ENCODE results near the gene ATRN.

ATRN gene

GRCh38 chr20:3563548-3564177 lies 92.8 kb downstream of the ATRN start:
- H3K4me3 ChIP-seq (ENCODE audit: low read length, poor library complexity, severe bottlenecking) = no peak overlapping the region
- H3K4me2 ChIP-seq (ENCODE audit: low read depth, low read length, poor library complexity, severe bottlenecking) = no peak overlapping the region
- no peaks in the 10 kb centered on the region for H4K20me1 ChIP-seq (ENCODE audit: insufficient read depth, low read length, poor library complexity, severe bottlenecking)
- H3K27me3 ChIP-seq (ENCODE audit: insufficient read depth, low read length, poor library complexity, severe bottlenecking) = no peaks in the 10 kb centered on the region
- H3K79me2 ChIP-seq (ENCODE audit: insufficient read depth, low read length) = no peaks in the 10 kb centered on the region
- TF ChIP-seq, protein P1, sequence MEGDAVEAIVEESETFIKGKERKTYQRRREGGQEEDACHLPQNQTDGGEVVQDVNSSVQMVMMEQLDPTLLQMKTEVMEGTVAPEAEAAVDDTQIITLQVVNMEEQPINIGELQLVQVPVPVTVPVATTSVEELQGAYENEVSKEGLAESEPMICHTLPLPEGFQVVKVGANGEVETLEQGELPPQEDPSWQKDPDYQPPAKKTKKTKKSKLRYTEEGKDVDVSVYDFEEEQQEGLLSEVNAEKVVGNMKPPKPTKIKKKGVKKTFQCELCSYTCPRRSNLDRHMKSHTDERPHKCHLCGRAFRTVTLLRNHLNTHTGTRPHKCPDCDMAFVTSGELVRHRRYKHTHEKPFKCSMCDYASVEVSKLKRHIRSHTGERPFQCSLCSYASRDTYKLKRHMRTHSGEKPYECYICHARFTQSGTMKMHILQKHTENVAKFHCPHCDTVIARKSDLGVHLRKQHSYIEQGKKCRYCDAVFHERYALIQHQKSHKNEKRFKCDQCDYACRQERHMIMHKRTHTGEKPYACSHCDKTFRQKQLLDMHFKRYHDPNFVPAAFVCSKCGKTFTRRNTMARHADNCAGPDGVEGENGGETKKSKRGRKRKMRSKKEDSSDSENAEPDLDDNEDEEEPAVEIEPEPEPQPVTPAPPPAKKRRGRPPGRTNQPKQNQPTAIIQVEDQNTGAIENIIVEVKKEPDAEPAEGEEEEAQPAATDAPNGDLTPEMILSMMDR (conservative IDR thresholded peaks at IDR 0.05; ENCODE audit: low read length) = peak; percentile 87
- no peak for TF ChIP-seq EZH2phosphoT487 (IDR thresholded peaks at IDR 0.05; ENCODE audit: borderline replicate concordance)
- H3K4me1 ChIP-seq (ENCODE audit: insufficient read depth, low read length, poor library complexity, severe bottlenecking) = no peaks in the 10 kb centered on the region
- H3K9me3 ChIP-seq (ENCODE audit: insufficient read depth, low read depth, low read length) = no peaks in the 10 kb centered on the region
- no peaks in the 10 kb centered on the region for H3K9me2 ChIP-seq (replicated peaks; ENCODE audit: low read depth, low read length)
- H3K36me3 ChIP-seq (ENCODE audit: insufficient read depth, low read length) = peaks cover 17% of the 10 kb centered on the region; the same call in 1 of the 2 replicates
- no peaks in the 10 kb centered on the region for H3F3A ChIP-seq (ENCODE audit: low read depth)
- H2AFZ ChIP-seq (ENCODE audit: low read length) = no peak overlapping the region
- H3K9ac ChIP-seq (ENCODE audit: low read depth, low read length, poor library complexity, severe bottlenecking) = no peak overlapping the region

- H4K20me1 ChIP-seq (ENCODE audit: insufficient read depth, low read length, poor library complexity, severe bottlenecking) = no peaks in the 10 kb centered on the region
- H3K27me3 ChIP-seq (ENCODE audit: insufficient read depth, low read length, poor library complexity, severe bottlenecking) = no peaks in the 10 kb centered on the region
- H3K9me2 ChIP-seq (replicated peaks; ENCODE audit: low read depth, low read length) = no peaks in the 10 kb centered on the region
- TF ChIP-seq, protein P1 (conservative IDR thresholded peaks at IDR 0.05; ENCODE audit: low read length) = no peak
- TF ChIP-seq EZH2phosphoT487 (IDR thresholded peaks at IDR 0.05; ENCODE audit: borderline replicate concordance) = no peak
- no peak overlapping the region for H2AFZ ChIP-seq (ENCODE audit: low read length)
- no peaks in the 10 kb centered on the region for H3K4me1 ChIP-seq (ENCODE audit: insufficient read depth, low read length, poor library complexity, severe bottlenecking)
- H3K4me3 ChIP-seq (ENCODE audit: low read length, poor library complexity, severe bottlenecking) = no peak overlapping the region
- no peaks in the 10 kb centered on the region for H3F3A ChIP-seq (ENCODE audit: low read depth)
- H3K9ac ChIP-seq (ENCODE audit: low read depth, low read length, poor library complexity, severe bottlenecking) = no peak overlapping the region
- peaks cover 17% of the 10 kb centered on the region; the same call in 1 of the 2 replicates for H3K36me3 ChIP-seq (ENCODE audit: insufficient read depth, low read length)
- H3K4me2 ChIP-seq (ENCODE audit: low read depth, low read length, poor library complexity, severe bottlenecking) = no peak overlapping the region
- H3K79me2 ChIP-seq (ENCODE audit: insufficient read depth, low read length) = no peaks in the 10 kb centered on the region
- H3K9me3 ChIP-seq (ENCODE audit: insufficient read depth, low read depth, low read length) = no peaks in the 10 kb centered on the region
These were observed 95.0 kb downstream of the ATRN start for GRCh38 chr20:3565851-3566250.

GRCh38 chr20:3572151-3572550 lies 101.3 kb downstream of the ATRN start:
- no peaks in the 10 kb centered on the region for H3K79me2 ChIP-seq (ENCODE audit: insufficient read depth, low read length)
- no peaks in the 10 kb centered on the region for H4K20me1 ChIP-seq (ENCODE audit: insufficient read depth, low read length, poor library complexity, severe bottlenecking)
- H3K36me3 ChIP-seq (ENCODE audit: insufficient read depth, low read length) = peaks cover 39% of the 10 kb centered on the region; the same call in 1 of the 2 replicates
- H3K9ac ChIP-seq (ENCODE audit: low read depth, low read length, poor library complexity, severe bottlenecking) = no peak overlapping the region
- no peaks in the 10 kb centered on the region for H3F3A ChIP-seq (ENCODE audit: low read depth)
- H3K9me2 ChIP-seq (replicated peaks; ENCODE audit: low read depth, low read length) = no peaks in the 10 kb centered on the region
- H3K27me3 ChIP-seq (ENCODE audit: insufficient read depth, low read length, poor library complexity, severe bottlenecking) = no peaks in the 10 kb centered on the region
- no peak overlapping the region for H3K4me3 ChIP-seq (ENCODE audit: low read length, poor library complexity, severe bottlenecking)
- no peak overlapping the region for H2AFZ ChIP-seq (ENCODE audit: low read length)
- no peaks in the 10 kb centered on the region for H3K4me1 ChIP-seq (ENCODE audit: insufficient read depth, low read length, poor library complexity, severe bottlenecking)
- H3K4me2 ChIP-seq (ENCODE audit: low read depth, low read length, poor library complexity, severe bottlenecking) = no peak overlapping the region
- TF ChIP-seq, protein P1 (conservative IDR thresholded peaks at IDR 0.05; ENCODE audit: low read length) = no peak
- no peak for TF ChIP-seq EZH2phosphoT487 (IDR thresholded peaks at IDR 0.05; ENCODE audit: borderline replicate concordance)
- H3K9me3 ChIP-seq (ENCODE audit: insufficient read depth, low read depth, low read length) = no peaks in the 10 kb centered on the region

Data from Loucy (cell line).